ENCODE measurements around the gene MROH9. TPM values are rescaled to one million over a fixed set of nuclear protein-coding genes. Genes with fewer than 3 reads are reported as not detected.

MROH9 gene, protein sequence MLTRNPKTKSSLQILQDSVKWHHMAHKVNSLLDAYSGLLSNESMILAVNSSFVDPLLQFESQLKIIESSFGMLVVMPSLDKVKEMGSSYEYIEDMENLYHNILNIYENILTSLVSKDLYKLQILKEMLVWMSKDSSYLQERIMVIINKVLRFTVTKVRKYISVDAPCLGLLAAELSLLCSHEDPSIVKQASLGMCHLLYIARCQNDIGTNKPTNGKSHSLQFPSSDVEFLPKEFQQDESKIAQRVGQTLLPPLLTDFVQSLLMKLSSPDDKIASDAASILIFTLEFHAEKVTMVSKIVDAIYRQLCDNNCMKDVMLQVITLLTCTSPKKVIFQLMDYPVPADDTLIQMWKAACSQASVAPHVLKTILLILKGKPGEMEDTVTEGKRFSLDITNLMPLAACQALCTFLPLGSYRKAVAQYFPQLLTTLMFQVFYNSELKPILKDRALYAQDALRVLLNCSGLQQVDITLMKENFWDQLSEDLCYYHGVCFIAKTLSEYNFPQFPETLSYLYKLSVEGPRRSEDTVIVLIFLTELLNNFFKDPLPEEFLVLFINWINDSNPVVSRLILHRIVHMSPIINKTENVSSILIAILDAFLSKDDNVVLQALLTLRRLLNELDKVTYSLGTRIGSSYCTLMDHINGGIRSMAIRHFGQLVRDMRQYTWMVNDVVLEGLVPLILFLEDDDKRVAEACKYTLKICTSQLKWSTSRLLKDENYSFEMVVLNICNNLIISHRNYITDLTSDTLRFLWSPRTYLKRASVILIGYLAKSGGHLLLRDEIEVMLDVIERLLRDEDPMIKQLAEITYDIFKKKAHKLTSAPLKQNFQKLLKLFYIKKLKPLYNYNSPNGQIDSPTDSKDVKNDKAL
- not detected in 2 replicates for total RNA-seq

DNA sequence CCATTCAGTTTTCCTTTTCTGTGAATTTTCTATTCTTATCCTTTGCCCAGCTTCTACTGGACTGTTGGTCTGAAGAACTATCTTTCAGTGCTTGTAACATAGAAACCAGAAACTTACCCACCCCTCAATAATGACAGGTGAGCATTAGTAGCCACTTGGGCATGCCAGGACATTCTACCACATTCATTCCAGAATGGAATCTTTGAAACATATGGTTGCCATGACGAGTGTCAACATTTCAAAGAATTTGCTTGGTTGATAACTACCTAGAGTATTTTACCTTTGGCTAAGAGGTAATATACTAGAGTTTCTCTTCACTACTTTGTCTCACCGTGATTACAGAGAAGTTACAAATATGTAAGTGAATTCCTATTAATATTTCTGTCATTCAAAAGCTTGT lies at the start of gene MROH9:
Gene MROH9, plus strand, starts transcription at position 304 of the 400 bp plus-strand sequence. CDS start 10,023 bp downstream, outside the sequence.

GRCh38 chr1:171090604-171091003 lies 155.3 kb downstream of the MROH9 start, which contains the start of gene FMO3:
TSS of gene FMO3 (plus strand) at chr1:171090905. CDS start at chr1:171092659, 1,754 bp downstream.

Other genes starting within 250 kb of the MROH9 start
- 1.1 and 1.3 TPM in 2 replicates for gene FMO3, start 155.4 kb downstream of the MROH9 start, total RNA-seq
- 58.6 and 71.5 TPM in 2 replicates for gene FMO2, start 249.8 kb downstream of the MROH9 start, total RNA-seq

Data from cardiac atrium fibroblast (primary cell).